OCI-LY1 (cell line): Measurements from ENCODE around the gene RBM44.

Source experiments
- H2AFZ ChIP-seq: fragments of 200-600 bp; sonication (generic), shearing (Covaris generic); 2 replicates; pipeline ENCODE4 v1.6.0; 2014; ENCODE audit warnings: antibody characterized with exemption, mild to moderate bottlenecking, low read length
- H3F3A ChIP-seq: fragments of 200-600 bp; sonication (generic), shearing (Covaris generic); 2 replicates; pipeline ENCODE4 v1.6.0; 2014; ENCODE audit warnings: mild to moderate bottlenecking, antibody characterized with exemption, low read length, moderate library complexity; ENCODE audit not compliant: insufficient read depth
- H3K27ac ChIP-seq: fragments of 200-600 bp; sonication (generic); 2 replicates; pipeline ENCODE4 v1.5.1; 2014; ENCODE audit warnings: low read length, mixed run types, mild to moderate bottlenecking, low read depth; ENCODE audit not compliant: poor library complexity, severe bottlenecking
- H3K27me3 ChIP-seq: fragments of 200-600 bp; sonication (generic); 2 replicates; pipeline ENCODE4 v1.6.0; 2014; ENCODE audit warnings: antibody characterized with exemption, mild to moderate bottlenecking, low read length, moderate library complexity; ENCODE audit not compliant: insufficient read depth
- H3K36me3 ChIP-seq: fragments of 200-600 bp; sonication (generic); 2 replicates; pipeline ENCODE4 v1.6.1; 2014; ENCODE audit warnings: mild to moderate bottlenecking, antibody characterized with exemption, low read length, moderate library complexity, mixed read lengths; ENCODE audit not compliant: insufficient read depth
- H3K4me1 ChIP-seq: fragments of 200-600 bp; sonication (generic); 2 replicates; pipeline ENCODE4 v1.5.1; 2014; ENCODE audit warnings: mild to moderate bottlenecking, low read length, moderate library complexity; ENCODE audit not compliant: insufficient read depth, severe bottlenecking
- H3K4me2 ChIP-seq: fragments of 200-600 bp; sonication (generic), shearing (Covaris generic); 2 replicates; pipeline ENCODE4 v1.6.1; 2014; ENCODE audit warnings: low read length
- H3K4me3 ChIP-seq: fragments of 200-600 bp; sonication (generic); 2 replicates; pipeline ENCODE4 v1.5.1; 2014; ENCODE audit warnings: low read length, low read depth, mild to moderate bottlenecking, mixed read lengths; ENCODE audit not compliant: poor library complexity, severe bottlenecking
- H3K79me2 ChIP-seq: fragments of 200-600 bp; shearing (Covaris generic); 2 replicates; pipeline ENCODE4 v1.6.1; 2016; ENCODE audit warnings: mixed run types, low read length, mixed read lengths; ENCODE audit not compliant: insufficient read depth
- H3K9ac ChIP-seq: fragments of 200-600 bp; sonication (generic), shearing (Covaris generic); 2 replicates; pipeline ENCODE4 v1.6.1; 2014; ENCODE audit warnings: mild to moderate bottlenecking, low read length, mixed read lengths
- H3K9me2 ChIP-seq: fragments of 200-600 bp; sonication (generic), shearing (Covaris generic); 2 replicates; pipeline ENCODE4 v1.6.1; 2014; ENCODE audit warnings: low read depth, mild to moderate bottlenecking, low read length, mixed read lengths
- H3K9me3 ChIP-seq: fragments of 200-600 bp; shearing (Covaris generic); 2 replicates; pipeline ENCODE4 v1.6.1; 2014; ENCODE audit warnings: low read length, mixed read lengths
- H4K20me1 ChIP-seq: fragments of 200-600 bp; sonication (generic), shearing (Covaris generic); 2 replicates; pipeline ENCODE4 v1.6.0; 2016; ENCODE audit warnings: mild to moderate bottlenecking, low read length; ENCODE audit not compliant: insufficient read depth
- EZH2 ChIP-seq: fragments of 200-600 bp; sonication (generic), shearing (Covaris generic); IDR thresholded peaks from 2 replicates; pipeline ENCODE4 v1.8.0; 2017; ENCODE audit warnings: borderline replicate concordance, mixed run types, mild to moderate bottlenecking, antibody characterized with exemption, low read length, moderate library complexity, mixed read lengths
- TF ChIP-seq, protein P1 (sequence below): fragments of 200-600 bp; sonication (generic), shearing (Covaris generic); IDR thresholded peaks from 2 replicates; pipeline ENCODE4 v1.5.1; 2017; ENCODE audit warnings: mild to moderate bottlenecking, antibody characterized with exemption, low read length, moderate library complexity, mixed read lengths

The RBM44 gene

DNA sequence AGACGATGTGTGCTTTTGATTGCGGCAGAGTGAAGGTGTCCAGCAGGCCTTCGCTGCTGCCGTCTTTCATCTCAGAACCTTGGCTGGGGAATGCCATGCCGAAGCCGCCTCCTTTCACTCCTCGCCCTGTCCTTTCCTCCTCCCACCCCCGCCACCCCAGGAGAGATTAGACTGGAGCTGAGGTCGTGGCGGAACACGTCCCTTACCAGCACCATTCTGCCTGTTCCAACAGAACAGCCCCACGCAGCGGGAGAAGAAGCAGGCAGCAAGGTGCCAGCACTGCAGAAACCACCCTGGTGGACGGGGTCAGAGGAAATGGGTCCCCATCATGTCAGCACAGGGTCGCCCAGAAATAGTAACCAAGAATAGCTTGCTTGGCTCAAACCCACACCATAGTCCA is 24.8 kb upstream of the RBM44 start:
- no peak overlapping the region for H3K27ac ChIP-seq
- H3K9me3 ChIP-seq = no peaks in the 10 kb centered on the region
- H3K79me2 ChIP-seq = no peaks in the 10 kb centered on the region
- peaks cover 60% of the 10 kb centered on the region for H3K36me3 ChIP-seq
- no peaks in the 10 kb centered on the region for H3K4me1 ChIP-seq
- no peaks in the 10 kb centered on the region for H3K27me3 ChIP-seq
- H4K20me1 ChIP-seq = no peaks in the 10 kb centered on the region
- H3K9me2 ChIP-seq = no peaks in the 10 kb centered on the region
- no peak overlapping the region for H2AFZ ChIP-seq
- no peak for TF ChIP-seq EZH2
- TF ChIP-seq, protein P1, sequence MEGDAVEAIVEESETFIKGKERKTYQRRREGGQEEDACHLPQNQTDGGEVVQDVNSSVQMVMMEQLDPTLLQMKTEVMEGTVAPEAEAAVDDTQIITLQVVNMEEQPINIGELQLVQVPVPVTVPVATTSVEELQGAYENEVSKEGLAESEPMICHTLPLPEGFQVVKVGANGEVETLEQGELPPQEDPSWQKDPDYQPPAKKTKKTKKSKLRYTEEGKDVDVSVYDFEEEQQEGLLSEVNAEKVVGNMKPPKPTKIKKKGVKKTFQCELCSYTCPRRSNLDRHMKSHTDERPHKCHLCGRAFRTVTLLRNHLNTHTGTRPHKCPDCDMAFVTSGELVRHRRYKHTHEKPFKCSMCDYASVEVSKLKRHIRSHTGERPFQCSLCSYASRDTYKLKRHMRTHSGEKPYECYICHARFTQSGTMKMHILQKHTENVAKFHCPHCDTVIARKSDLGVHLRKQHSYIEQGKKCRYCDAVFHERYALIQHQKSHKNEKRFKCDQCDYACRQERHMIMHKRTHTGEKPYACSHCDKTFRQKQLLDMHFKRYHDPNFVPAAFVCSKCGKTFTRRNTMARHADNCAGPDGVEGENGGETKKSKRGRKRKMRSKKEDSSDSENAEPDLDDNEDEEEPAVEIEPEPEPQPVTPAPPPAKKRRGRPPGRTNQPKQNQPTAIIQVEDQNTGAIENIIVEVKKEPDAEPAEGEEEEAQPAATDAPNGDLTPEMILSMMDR = no peak
- no peaks in the 10 kb centered on the region for H3F3A ChIP-seq
- no peak overlapping the region for H3K9ac ChIP-seq
- H3K4me3 ChIP-seq = no peak overlapping the region
- no peak overlapping the region for H3K4me2 ChIP-seq

DNA sequence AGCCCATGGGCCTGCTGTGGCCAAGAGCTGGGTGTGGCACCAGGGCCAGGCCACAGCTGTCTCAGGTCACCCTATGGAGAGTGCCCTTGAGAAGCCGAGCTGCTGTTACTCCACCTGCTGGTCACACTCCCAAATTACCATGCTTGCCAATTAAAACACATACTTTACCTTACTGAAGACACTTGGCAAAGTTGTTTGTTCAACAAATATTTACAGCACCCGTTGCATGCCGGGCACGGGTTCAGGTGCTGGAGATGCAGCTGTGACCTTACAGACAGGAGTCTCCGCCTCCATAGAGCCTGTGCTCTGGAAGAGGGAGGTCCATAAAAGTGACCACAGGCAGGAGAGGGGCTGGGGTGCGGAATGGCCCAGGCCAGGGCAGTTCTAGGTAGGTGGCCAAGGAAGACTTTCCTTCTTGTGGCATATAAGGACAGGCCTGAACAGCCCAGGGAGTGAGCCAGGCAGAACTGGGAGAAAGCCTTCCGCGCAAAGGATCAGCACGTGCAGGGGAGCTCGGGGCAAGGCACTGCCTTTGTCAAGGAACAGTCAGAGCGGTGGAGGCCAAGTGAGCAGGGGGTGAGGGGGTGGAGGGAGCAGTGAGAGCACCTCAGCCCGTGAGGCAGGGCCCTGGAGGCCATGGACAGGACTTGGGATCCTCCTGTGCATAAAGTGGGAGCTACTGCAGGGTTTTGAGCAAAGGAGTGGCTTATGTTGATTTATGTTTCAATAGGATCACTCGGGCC is 23.6 kb upstream of the RBM44 start:
- no peak for TF ChIP-seq EZH2
- TF ChIP-seq, protein P1 = peak; percentile 81

DNA sequence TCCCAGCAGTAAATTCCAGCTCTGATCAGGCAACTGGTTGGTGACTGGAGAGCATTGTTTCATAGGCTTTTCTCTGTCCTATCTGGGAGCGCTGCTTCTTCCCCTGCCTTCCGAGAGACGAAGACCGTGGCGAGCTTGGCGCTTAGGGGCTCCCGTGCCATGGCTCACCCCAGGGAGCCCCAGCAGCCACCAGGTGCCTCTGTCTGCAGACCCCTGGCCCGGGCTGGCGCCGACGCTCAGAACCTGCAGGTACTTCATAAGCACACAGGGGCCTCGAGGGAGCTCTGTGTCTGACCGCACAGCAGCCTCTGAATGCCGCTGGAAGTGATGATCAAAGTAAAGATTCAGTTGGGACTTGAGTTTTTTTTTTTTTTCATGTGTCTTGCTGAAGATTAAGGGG is 19.1 kb upstream of the RBM44 start:
- H2AFZ ChIP-seq = no peak overlapping the region
- H3K4me3 ChIP-seq = no peak overlapping the region
- no peak overlapping the region for H3K9ac ChIP-seq
- no peaks in the 10 kb centered on the region for H3F3A ChIP-seq
- H3K9me3 ChIP-seq = peaks cover 6% of the 10 kb centered on the region; the same call in 1 of the 2 replicates
- H4K20me1 ChIP-seq = no peaks in the 10 kb centered on the region
- no peaks in the 10 kb centered on the region for H3K27me3 ChIP-seq
- H3K4me2 ChIP-seq = no peak overlapping the region
- no peak overlapping the region for H3K27ac ChIP-seq
- peaks cover 76% of the 10 kb centered on the region for H3K36me3 ChIP-seq
- H3K9me2 ChIP-seq = no peaks in the 10 kb centered on the region
- TF ChIP-seq EZH2 = no peak
- TF ChIP-seq, protein P1 = no peak
- H3K4me1 ChIP-seq = no peaks in the 10 kb centered on the region
- no peaks in the 10 kb centered on the region for H3K79me2 ChIP-seq

More for the DNA sequence above, 23.6 kb upstream of the RBM44 start:
- Histone ChIP-seq H3K27ac (no peak overlapping the region), H3K4me3 (no peak overlapping the region), H4K20me1 (no peaks in the 10 kb centered on the region), H3F3A (no peaks in the 10 kb centered on the region), H3K4me1 (no peaks in the 10 kb centered on the region), H3K4me2 (no peak overlapping the region), H3K9me2 (no peaks in the 10 kb centered on the region), H3K27me3 (no peaks in the 10 kb centered on the region), H3K79me2 (no peaks in the 10 kb centered on the region), H3K9ac (no peak overlapping the region), H2AFZ (no peak overlapping the region), H3K9me3 (no peaks in the 10 kb centered on the region), H3K36me3 (peaks cover 63% of the 10 kb centered on the region)
